ENCODE results near the gene ANKS1B.

Gene ANKS1B

GRCh38 chr12:98691351-98691750, 1293.4 kb downstream of the ANKS1B start:
- Histone ChIP-seq H3K27me3 (ENCODE audit: insufficient read depth, low read length) (no peaks in the 10 kb centered on the region), H3K27ac (ENCODE audit: low read depth, low read length) (no peak overlapping the region), H3K36me3 (ENCODE audit: insufficient read depth, low read length) (peaks cover 23% of the 10 kb centered on the region), H3K4me3 (ENCODE audit: low read length) (no peak overlapping the region), H3K9ac (ENCODE audit: low read depth, low read length) (no peak overlapping the region), H3K4me1 (ENCODE audit: insufficient read depth, low read length) (peaks cover 9% of the 10 kb centered on the region), H3K9me3 (ENCODE audit: insufficient read depth, low read depth, low read length) (no peaks in the 10 kb centered on the region)

GRCh38 chr12:98686603-98687002, 1298.1 kb downstream of the ANKS1B start:
- 100% methylated on average over 1 of the region's 2 CpGs for WGBS

More at GRCh38 chr12:98686603-98687002, 1298.1 kb downstream of the ANKS1B start:
- H3K36me3 ChIP-seq (ENCODE audit: insufficient read depth, low read length), result peaks cover 50% of the 10 kb centered on the region
- no peak overlapping the region for H3K27ac ChIP-seq (ENCODE audit: low read depth, low read length)
- no peak overlapping the region for H3K4me3 ChIP-seq (ENCODE audit: low read length)
- no peak overlapping the region for H3K9ac ChIP-seq (ENCODE audit: low read depth, low read length)
- no peaks in the 10 kb centered on the region for H3K4me1 ChIP-seq (ENCODE audit: insufficient read depth, low read length)
- no peaks in the 10 kb centered on the region for H3K27me3 ChIP-seq (ENCODE audit: insufficient read depth, low read length)
- no peaks in the 10 kb centered on the region for H3K9me3 ChIP-seq (ENCODE audit: insufficient read depth, low read depth, low read length)
